NCI-H1694 treated with DMSO at 0.1 percent for 48 hours (cell line): ENCODE data around the gene FOXS1.
A peak's percentile ranks its signal among the peaks of the same experiment; 100 is the strongest.
"Not testable (repeated sequence)": the region's sequence is repeated elsewhere in the genome, so short reads cannot be mapped to it uniquely, and the experiment has no call there.

ENCODE experiments used
- DNase-seq: peaks from one replicate; lab custom pipeline; 2025; lab: John Stamatoyannopoulos, UW

FOXS1 gene

DNA sequence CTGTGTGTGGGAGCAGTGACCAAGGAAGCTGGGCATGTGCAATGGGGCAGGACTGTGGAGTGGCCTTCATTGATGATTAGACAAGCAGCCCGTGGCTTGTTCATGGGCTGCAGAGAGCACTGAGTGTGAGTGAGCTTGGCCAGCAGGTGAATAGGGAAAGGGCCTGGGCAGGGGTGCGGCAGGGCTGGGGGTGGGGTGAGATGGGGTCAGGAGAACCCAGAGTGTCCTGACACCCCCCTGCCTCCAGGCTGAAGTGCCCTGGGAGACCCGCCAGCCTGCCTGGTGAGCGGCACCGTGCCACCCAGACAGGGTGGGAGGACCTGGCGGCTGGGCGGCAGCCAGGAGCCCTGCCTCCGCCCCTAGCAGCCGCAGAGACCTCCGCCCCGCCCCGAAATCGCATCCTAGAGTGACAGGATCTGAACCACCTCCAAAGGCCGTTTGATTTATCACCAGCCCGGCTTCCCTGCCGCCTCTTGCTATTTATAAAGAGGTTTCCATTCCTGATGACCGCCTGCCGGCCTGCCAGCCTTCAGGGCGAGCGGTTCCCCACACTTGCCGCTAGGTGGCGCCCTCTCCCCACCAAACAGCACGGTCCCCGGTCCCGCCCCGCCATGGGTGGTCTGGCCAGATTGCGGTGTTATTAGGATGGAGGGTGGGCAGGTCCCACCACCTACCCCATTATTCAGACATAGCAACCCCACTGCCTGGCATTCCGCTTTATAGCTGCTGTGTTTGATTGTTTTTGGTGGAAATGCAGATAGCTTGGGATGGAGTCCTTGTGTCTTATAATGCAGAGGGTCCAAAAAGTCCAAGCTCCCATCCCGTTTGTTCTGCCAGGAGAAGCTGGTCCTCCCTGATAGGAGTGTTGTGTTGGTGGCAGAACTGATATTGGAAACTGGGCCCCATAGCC, 22.7 kb downstream of the FOXS1 start:
- peak; percentile 90 for DNase-seq

DNA sequence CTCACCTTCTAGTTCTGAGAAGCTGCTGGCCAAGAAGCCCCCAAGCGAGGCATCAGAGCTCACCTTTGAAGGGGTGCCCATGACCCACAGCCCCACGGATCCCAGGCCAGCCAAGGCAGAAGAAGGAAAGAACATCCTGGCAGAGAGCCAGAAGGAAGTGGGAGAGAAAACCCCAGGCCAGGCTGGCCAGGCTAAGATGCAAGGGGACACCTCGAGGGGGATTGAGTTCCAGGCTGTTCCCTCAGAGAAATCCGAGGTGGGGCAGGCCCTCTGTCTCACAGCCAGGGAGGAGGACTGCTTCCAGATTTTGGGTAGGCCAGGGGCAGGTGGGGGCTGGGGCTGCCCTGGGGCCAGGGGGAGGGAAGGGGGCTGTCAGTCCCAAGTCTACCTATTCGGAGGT, 24.0 kb downstream of the FOXS1 start:
- DNase-seq: no peak

DNA sequence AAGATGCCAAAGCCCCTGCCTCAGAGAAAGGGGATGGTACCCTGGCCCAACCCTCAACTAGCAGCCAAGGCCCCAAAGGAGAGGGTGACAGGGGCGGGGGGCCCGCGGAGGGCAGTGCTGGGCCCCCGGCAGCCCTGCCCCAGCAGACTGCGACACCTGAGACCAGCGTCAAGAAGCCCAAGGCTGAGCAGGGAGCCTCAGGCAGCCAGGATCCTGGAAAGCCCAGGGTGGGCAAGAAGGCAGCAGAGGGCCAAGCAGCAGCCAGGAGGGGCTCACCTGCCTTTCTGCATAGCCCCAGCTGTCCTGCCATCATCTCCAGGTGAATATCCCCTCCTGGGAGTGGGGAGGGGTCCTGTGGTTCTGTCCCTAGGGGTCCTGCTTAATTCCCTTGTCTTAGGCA, 25.2 kb downstream of the FOXS1 start:
- DNase-seq: no peak

DNA sequence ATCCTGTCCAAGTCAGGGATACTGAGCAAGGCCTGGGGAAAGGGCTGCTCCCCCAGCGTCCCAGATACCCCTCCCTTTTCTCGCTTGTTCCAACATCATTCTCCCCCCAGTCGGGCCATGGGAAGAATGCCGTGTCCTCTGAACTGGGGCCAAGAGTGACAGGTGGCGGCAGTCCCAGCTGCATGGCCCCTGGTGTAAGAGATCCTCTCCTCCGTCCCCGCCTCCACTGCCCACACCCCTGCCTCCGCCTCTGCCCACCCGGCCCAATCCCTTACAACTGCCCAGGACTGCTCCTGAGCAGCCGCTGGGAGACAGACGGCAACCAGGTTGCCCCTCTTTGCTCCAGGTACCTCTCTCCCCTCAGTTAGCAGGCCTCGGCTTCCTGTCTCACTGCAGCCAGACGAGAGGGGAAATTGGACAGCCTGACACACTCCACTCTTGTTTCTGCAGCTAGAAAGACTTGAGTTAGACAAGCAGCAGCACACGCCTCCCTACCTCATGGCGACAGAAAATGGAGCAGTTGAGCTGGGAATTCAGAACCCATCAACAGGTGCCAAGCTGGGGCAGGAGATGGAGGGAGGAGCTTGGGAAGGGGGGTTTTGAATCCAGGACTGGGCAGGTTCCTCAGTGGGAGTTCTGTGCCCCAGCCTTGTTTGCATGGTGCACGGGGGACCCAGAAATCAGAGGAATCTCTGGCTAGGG, 26.2 kb downstream of the FOXS1 start, which contains the start of gene MYLK2:
TSS of gene MYLK2 (plus strand) at position 274 of the 702 bp plus-strand sequence. CDS start at position 499, 225 bp downstream.
- peak; percentile 46 for DNase-seq

DNA sequence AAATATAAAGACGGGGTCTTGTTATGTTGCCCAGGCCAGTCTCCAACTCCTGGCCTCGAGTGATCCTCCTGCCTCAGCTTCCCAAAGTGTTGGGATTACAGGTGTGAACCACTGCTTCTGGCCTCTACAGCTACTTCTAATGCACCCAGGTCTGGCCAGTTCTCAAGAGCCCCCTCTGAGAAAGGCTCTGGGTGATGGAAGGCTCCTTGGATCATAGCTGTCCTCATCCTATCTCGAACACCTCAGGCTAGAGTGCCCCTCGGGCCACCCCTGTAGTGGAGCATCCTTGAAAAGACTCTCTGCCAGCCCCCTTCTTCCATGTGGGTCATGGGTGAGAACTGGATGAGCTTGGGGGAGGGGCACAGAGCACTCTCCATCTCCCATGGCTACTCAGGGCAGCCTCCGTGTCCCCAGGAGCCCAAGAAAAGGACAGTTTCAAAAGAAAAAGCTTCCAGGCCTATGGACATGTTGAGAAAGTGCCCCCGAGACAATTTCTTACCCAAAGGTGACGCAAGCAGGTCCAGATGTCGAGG, 27.0 kb downstream of the FOXS1 start:
- DNase-seq: no peak

DNA sequence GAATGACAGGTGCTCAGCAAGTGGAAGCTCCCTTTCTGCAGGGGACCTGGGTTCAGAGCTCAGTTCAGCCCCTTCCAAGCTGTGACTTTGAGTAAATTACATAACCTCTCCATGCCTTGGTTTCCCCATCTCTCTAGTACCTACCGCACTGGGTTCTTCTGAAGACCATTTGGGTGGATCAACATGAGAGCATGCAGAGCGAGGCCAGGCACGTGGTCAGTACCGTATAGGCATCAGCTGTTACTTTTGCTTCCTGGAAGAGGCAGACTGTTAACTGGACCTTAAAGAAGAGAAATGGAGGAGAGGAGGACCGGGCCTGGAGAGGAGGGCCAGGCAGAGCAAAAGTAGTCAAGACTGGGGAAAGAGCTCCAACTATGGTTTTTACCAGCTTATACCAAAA, 27.9 kb downstream of the FOXS1 start:
- no peak for DNase-seq

DNA sequence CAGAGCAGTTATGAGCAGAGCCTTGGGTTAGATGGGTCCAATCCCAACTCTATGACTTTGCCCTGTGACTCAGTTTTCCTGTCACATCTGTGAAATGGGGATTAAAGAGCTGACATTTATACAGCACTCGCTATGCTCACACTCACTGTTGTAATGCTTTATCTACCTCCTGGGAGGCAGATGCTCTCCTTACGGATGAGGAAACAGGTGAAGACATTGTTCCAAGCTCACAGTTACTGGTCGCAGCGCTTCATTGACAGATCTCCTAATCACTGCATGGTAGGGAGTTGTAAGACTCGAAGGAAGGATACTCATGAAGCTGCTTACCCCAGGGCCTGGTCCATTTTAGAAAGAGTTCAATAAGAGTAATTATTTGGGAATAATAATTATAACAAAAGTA, 29.2 kb downstream of the FOXS1 start:
- peak; percentile 52 for DNase-seq

DNA sequence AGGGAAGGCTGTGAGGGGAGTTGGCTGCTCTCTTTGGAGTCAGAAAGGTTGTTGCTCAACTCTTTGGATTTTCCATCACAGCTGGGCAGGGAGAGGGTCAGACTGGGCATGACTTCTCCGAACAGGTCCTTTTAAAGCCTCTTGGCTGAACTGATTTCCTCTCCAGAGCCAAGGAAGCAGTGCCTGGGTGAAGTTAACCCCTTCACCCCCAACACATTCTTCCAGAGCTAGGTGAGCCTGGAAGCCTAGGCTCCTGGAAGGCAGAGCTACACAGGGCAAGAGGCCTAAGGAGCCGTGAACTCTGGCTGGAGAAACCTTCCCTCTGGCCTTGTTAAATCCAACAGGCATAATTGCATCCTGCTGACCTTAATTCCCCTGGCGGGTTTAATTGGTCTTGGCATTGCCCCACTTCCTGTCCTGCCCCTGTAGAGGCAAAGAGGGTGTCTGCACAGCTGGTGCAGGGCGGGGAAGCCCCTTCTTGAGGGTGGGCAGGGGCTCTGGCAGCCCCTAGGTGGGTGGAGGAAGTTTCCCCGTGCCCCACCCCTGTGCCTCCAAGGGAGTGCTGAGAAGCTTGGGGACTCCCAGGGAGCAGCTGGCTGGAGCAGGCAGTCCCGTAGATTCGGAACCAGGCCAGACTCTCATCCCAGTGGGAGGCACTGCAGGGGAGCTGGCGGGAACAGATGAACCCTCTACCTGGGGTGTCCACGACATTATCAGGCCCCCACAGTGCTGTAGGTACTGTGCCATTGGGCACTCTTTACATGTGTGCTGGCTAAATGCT, 29.8 kb downstream of the FOXS1 start:
- DNase-seq: no peak

DNA sequence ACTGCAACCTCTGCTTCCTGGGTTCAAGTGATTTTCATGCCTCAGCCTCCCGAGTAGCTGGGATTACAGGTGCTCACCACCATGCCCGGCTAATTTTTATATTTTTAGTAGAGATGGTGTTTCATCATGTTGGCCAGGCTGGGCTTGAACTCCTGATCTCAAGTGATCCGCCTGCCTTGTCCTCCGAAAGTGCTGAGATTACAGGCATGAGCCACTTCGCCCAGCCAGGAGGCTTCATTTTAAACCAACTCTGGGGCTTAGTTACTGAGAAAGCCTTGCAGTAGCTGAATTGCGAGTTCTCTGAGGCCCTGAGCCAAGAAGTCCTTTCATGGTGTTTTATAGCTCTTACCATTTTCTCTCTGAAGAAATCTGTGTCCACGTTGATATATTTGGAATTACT, 31.3 kb downstream of the FOXS1 start:
- DNase-seq: not testable (repeated sequence)

DNA sequence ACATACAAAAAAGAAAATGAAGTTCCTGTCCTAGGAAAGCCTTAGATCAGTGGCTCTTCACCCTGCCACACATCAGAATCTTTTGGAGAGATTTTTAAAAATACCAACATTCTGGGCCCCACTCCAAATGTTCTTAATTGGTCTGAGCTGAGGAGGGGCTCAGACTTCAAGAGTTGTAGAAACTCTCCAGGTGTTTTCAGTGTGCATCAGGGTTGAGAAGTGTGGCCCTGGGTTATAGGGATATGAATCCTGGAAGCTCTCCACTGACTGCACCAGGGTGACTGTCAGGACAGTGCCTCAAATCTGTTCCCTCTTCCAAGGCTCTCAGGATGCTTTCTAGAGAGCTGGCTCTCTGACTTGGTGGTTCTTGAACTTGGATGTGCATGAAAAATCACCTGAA, 31.8 kb downstream of the FOXS1 start:
- no peak for DNase-seq

DNA sequence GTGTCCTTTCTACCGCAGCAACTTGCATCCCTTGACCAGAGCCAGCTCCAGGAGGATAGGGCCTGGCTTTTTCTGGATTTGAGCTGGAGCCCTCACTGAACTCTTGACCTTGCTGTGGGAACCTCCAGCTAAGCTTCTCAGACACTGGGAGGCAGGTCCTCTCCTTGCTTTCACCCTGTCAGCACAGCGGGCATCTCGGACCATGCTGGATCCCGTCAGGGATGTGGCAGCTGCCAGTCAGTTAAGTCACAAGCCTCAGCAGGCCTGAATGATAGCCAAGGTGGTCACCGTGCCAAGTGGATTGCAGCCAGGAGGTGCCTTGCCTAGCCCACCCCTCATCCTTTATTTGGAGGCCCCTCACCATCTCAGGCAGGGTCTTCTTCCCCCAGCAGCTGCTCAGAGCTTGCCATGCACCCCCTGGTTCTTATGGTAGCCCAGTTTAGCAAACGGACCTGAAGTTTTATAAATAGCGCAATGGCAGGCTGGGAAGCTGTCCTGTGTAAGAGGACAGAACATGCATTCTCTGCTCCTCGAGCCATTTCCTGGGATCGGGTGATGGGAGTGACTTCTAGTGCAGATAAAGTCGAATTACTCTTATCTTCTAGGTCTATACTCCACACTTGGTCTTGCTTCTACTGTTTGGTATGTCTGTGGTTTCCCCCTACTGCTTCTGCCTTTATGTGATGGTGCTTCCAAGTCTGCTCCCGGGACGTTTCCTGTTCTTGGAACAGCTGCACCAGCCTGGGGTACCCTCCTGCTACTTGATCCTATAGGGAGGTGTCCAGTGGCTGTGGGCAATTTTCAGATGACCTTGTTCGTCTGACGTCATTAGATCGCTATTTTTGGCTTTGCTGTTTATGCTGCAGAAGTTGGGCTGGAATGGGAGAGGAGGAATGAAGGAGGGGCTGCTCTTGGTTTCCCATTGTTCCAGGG, 33.3 kb downstream of the FOXS1 start:
- peak; percentile 31 for DNase-seq

DNA sequence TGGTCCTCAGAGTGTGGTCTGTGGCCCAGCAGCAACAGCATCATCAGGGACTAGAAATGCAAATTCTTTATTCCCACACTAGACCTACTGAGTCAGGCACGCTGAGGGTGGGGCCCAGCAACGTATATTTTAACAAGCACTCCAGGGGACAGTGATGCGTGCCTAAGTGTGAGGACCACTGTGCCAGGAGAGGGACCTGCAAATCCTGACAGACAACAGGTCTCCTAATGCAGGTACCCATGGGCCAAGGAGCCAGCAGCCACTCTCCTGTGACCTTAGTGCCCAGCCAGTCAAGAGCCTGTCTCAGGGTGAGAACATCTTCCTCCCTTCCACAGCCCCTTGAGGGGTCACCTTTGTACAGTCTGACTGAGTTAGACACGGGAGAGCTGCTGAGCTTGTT, 34.2 kb downstream of the FOXS1 start:
- no peak for DNase-seq

DNA sequence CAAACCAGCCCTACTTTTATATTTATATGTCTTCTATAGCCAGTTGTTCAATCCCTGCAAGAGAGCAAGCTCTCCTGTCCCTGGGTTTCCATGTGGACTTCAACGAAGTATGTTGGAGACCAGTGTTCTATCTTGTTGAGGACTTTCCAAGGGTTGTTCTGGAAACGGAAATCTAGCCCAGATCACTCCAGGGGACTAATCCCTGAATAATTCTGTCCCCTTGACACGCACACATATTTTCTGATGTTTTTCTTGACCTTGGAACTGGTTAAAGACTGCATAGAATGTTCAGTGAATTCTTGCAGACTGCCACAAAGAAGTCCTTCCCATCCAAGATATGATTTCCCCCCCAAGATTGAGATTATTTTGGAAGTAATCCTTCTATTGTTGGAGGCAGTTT, 35.7 kb downstream of the FOXS1 start:
- DNase-seq: no peak

DNA sequence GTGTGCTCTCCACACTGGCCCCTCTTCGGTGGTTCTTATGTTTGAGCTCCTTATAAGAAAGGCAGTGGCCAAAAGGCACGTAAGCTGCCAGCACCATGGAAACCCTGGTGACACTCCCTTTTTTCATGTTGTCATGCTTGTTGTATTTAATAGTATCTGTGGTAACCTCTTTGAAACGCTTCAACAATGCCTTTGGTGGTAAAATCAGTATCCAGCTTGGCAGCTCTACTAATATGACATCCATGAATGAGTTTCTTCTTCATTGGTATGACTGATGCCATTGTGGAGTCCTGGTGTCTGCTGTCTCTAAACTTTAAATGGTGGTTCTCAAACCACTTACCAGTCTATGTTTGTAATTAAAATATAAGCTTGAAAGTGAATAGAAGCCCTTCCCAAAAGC, 36.9 kb downstream of the FOXS1 start:
- no peak for DNase-seq

DNA sequence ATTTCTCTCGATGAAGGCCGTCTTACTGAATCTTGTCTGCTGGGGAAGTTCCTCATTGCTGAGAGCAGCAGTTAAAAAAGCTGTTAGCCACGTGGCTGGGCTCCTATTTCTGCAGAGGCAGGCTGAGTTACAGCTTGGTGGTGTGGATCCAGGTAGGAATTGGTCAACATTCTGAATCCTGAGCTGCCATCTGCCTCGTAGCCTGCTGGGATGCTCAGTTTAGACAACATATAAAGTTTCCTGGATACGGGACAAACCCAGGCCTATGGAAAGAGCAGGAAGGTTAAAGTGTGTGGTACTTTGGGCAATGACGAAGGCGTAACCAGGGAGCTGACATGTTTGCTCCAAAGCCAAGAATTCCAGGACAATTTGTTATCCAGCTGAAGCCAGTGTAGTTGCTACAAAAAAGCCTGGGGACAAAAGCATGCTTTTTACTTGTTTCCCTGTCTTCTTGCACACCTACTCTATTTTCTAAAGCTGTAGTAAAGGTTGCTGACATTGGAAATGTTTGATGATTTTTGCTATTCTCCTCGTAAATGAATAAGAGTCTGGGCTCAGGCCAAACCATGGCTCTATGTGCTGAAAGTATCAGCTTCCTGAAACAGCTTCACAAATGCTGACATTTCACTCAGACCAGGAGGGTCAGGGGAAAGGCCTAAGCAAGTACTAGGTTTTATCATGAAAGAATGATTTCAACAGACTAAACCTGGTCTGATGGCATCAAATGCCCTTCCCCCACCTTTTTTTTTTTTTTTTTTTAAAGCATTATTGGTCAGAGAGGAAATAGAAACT, 38.6 kb downstream of the FOXS1 start:
- DNase-seq: no peak

DNA sequence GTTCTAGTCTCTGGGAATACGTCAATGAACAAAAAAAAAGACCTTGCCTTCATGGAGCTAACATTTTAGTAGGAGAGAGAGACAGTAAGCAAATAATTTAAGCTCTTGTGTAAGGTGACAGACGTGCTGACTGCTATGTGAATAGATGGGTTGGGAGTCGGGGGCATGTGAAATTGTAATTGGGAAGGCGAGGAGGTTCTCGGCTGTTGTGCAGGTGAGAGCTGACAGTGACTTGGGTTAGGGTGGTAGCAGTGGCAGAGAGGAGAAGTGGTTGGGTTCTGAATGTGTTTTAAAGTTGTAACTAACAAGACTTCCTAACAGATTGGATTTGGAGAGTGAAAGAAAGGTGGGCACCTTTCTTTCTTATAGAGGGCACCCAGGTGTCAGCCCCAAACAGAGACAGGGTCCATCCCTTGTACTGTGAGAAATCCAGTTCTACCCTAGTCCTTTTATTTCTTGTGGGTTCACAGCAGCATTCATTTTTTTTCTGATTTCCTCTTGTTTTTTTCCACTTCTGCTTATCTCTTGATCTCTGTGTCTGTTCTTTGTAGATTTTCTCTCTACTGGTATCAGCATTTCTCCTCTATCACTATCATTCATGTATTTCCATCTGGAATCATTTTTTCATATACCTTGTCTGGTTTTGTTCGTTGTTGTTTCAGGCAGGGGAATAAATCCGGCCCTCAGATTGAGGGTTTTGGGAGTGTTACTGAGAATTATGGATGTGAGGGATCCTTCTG, 41.7 kb downstream of the FOXS1 start:
- DNase-seq: no peak

DNA sequence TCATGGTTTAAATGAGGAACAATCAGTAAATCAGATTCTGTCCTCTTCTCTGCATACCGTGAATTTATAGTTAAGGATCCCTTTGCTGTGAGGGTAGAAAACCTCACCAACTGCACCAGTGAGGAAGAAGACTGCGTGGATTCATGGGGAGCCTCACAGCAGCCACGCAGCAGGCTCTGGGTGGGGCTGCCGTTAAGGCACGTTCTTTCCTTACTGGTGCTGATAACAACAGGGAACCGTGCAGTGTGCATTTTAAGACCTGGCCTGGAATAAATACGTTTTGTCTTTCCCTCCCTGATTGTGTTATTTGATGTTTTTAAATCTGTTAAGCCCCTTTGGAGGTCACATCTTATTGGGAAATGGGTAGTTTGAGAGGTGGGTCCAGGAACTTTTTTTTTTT, 43.9 kb downstream of the FOXS1 start:
- no peak for DNase-seq

DNA sequence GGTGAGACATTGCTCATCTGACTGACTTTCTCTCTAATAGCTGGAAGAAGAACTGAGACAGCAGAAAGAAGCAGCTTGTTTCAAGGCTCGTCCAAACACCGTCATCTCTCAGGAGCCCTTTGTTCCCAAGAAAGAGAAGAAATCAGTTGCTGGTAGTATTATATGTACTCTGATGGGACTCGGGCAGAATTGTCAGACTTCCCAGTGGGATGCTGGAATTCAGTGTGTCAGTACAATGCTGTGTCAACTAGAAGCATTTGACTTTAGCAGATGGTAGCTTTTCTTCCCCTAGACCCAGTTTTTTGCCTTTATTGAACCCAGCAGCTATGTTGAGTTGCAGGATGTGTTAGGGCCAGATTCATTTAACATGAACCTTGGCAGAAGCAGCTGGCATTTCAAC, 48.0 kb downstream of the FOXS1 start:
- DNase-seq: no peak
